HepG2 (cell line): ENCODE data around the gene EFEMP2. TPM values are rescaled to one million over a fixed set of nuclear protein-coding genes. Genes with fewer than 3 reads are reported as not detected.

ENCODE experiments used
- ARNT2 ChIP-seq: sonication (generic); formaldehyde crosslinking; IDR thresholded peaks from 2 replicates; pipeline ENCODE4 v1.8.0; 2022; ENCODE audit warnings: mild to moderate bottlenecking, low read depth, missing genetic modification reagents, moderate library complexity
- ATF1 ChIP-seq: IDR thresholded peaks from 2 replicates; pipeline ENCODE4 v1.6.1; 2016; ENCODE audit warnings: mild to moderate bottlenecking, control low read depth
- ATRX ChIP-seq: sonication (generic); formaldehyde crosslinking; IDR thresholded peaks from 2 replicates; pipeline ENCODE4 v1.4.0; 2020; ENCODE audit warnings: missing genetic modification reagents, borderline replicate concordance
- ESRRA ChIP-seq: sonication (generic); formaldehyde crosslinking; IDR thresholded peaks from 2 replicates; pipeline ENCODE4 v1.5.1; 2020; ENCODE audit warnings: mild to moderate bottlenecking, low read depth, missing genetic modification reagents
- THAP7 ChIP-seq: sonication (generic); formaldehyde crosslinking; IDR thresholded peaks from 2 replicates; pipeline ENCODE4 v1.8.1; 2023; ENCODE audit warnings: mild to moderate bottlenecking, missing genetic modification reagents
- U2AF1 ChIP-seq: fragments of 200-400 bp; formaldehyde crosslinking; optimal IDR thresholded peaks from 2 replicates; pipeline ENCODE3; 2017; ENCODE audit warnings: mild to moderate bottlenecking, low read depth, low read length
- ZFP36L1 ChIP-seq: sonication (generic); formaldehyde crosslinking; IDR thresholded peaks from 2 replicates; pipeline ENCODE4 v1.8.0; 2022; ENCODE audit warnings: mild to moderate bottlenecking, missing genetic modification reagents, moderate library complexity
- ZNF12 ChIP-seq: sonication (generic); formaldehyde crosslinking; IDR thresholded peaks from 2 replicates; pipeline ENCODE4 v1.5.0; 2020; ENCODE audit warnings: missing genetic modification reagents
- ZNF138 ChIP-seq: sonication (generic); formaldehyde crosslinking; IDR thresholded peaks from 2 replicates; pipeline ENCODE4 v1.5.0; 2020; ENCODE audit warnings: mild to moderate bottlenecking, low read depth, missing genetic modification reagents
- ZNF235 ChIP-seq: sonication (generic); formaldehyde crosslinking; IDR thresholded peaks from 2 replicates; pipeline ENCODE4 v1.8.1; 2023; ENCODE audit warnings: mild to moderate bottlenecking, missing genetic modification reagents, borderline replicate concordance
- ZNF33B ChIP-seq: sonication (generic); formaldehyde crosslinking; IDR thresholded peaks from 2 replicates; pipeline ENCODE4 v1.5.1; 2020; ENCODE audit warnings: mild to moderate bottlenecking, missing genetic modification reagents
- ZNF354B ChIP-seq: sonication (generic); formaldehyde crosslinking; IDR thresholded peaks from 2 replicates; pipeline ENCODE4 v1.8.0; 2022; ENCODE audit warnings: mild to moderate bottlenecking, missing genetic modification reagents
- ZNF501 ChIP-seq: sonication (generic); formaldehyde crosslinking; IDR thresholded peaks from 2 replicates; pipeline ENCODE4 v1.5.1; 2020; ENCODE audit warnings: mild to moderate bottlenecking, moderate library complexity, missing genetic modification reagents
- ZXDC ChIP-seq: sonication (generic); formaldehyde crosslinking; IDR thresholded peaks from 2 replicates; pipeline ENCODE4 v1.5.0; 2020; ENCODE audit warnings: mild to moderate bottlenecking, missing genetic modification reagents
- polyA plus RNA-seq, 8 experiments: library from polyadenylated mRNA; depleted of rRNA in 3 of 8; stranded (reverse) in 7 of 8; unstranded in 1 of 8; fragments of >200 nt; fragmentation: Illumina TruSeq in 4 of 8; extraction: Trizol in 4 of 8; gene quantifications; 2 replicates each; pipeline versions ENCODE4 v1.2.1 to v1.2.3, GENCODE V29; 2011 to 2016; ENCODE audit warnings: low read depth in 4 of 8, missing spikeins in 1 of 8, mixed read lengths in 1 of 8; ENCODE audit not compliant: insufficient read depth in 1 of 8
- total RNA-seq, 5 experiments: library from RNA; depleted of rRNA; stranded (reverse); fragments of >200 nt; fragmentation: Illumina TruSeq; extraction: Trizol; gene quantifications; 2 replicates each; pipeline ENCODE4 v1.2.3, GENCODE V29; 2016; ENCODE audit warnings: low read depth in 1 of 5
- TF ChIP-seq, protein P1 (sequence below): sonication (generic); formaldehyde crosslinking; IDR thresholded peaks from 2 replicates; pipeline ENCODE4 v1.8.0; 2022; ENCODE audit warnings: mild to moderate bottlenecking, missing genetic modification reagents; ENCODE audit not compliant: insufficient replicate concordance
- TF ChIP-seq, protein P2 (sequence below), 2 experiments: sonication (generic) in 1 of 2; formaldehyde crosslinking in 1 of 2; IDR thresholded peaks; 2 replicates each; pipeline versions ENCODE4 v1.5.1 to v1.6.1; 2011 to 2020; ENCODE audit warnings: borderline replicate concordance in 1 of 2, low read depth in 1 of 2, low read length in 1 of 2, mild to moderate bottlenecking in 1 of 2, missing genetic modification reagents in 1 of 2, moderate library complexity in 1 of 2

EFEMP2 gene
- total and polyA plus RNA-seq, 2 of the 13 experiments (the other 11 are each of a cell fraction or from before 2014, with no cell fraction given): 7.4 to 29.7 TPM

DNA sequence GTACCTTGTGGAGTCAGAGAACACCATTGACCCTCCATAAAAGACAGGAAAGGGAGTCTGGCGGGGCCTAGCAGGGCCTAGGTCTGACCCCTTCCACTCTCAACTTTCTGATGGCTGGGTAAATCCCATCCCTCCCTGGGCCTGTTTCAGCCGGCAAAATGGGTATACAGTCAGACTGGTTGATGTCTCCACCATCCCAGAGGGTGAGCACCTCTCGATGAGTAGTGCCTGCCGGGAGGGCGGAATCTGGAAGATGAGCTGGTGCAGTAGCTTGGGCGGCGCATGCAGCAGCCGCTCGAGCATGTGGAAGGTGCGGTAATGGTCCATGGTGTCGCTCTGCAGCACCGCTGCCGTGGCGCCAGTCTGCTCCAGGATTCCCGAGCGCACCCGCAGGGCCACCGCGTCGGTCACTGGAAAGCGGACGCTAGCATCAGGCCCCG lies 15.1 kb upstream of the EFEMP2 start (continued):
- TF ChIP-seq, protein P1, sequence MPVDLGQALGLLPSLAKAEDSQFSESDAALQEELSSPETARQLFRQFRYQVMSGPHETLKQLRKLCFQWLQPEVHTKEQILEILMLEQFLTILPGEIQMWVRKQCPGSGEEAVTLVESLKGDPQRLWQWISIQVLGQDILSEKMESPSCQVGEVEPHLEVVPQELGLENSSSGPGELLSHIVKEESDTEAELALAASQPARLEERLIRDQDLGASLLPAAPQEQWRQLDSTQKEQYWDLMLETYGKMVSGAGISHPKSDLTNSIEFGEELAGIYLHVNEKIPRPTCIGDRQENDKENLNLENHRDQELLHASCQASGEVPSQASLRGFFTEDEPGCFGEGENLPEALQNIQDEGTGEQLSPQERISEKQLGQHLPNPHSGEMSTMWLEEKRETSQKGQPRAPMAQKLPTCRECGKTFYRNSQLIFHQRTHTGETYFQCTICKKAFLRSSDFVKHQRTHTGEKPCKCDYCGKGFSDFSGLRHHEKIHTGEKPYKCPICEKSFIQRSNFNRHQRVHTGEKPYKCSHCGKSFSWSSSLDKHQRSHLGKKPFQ (CRISPR knock-in tag): no peak
- no peak for TF ChIP-seq ZNF33B
- no peak for TF ChIP-seq THAP7
- TF ChIP-seq U2AF1: no peak
- TF ChIP-seq ZNF138: 0 out of 2 replicates have a peak, but pooled peaks have one; percentile 56
- TF ChIP-seq ZXDC: peak; percentile 43; the same call in 1 of the 2 replicates
- peak; percentile 22; the same call in 1 of the 2 replicates for TF ChIP-seq ZNF12 (CRISPR knock-in tag)
- TF ChIP-seq ZNF501 (CRISPR knock-in tag): no peak
- TF ChIP-seq, protein P2, sequence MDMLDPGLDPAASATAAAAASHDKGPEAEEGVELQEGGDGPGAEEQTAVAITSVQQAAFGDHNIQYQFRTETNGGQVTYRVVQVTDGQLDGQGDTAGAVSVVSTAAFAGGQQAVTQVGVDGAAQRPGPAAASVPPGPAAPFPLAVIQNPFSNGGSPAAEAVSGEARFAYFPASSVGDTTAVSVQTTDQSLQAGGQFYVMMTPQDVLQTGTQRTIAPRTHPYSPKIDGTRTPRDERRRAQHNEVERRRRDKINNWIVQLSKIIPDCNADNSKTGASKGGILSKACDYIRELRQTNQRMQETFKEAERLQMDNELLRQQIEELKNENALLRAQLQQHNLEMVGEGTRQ (IDR thresholded peaks at IDR 0.05; ENCODE audit: low read depth, low read length): no peak
- TF ChIP-seq, protein P2 (CRISPR knock-in tag; IDR thresholded peaks at IDR 0.05; ENCODE audit: borderline replicate concordance): 0 out of 2 replicates have a peak, but pooled peaks have one; percentile 21
- no peak for TF ChIP-seq ATRX (CRISPR knock-in tag)
- 0 out of 2 replicates have a peak, but pooled peaks have one; percentile 27 for TF ChIP-seq ZNF235 (CRISPR knock-in tag)
- 0 out of 2 replicates have a peak, but pooled peaks have one; percentile 49 for TF ChIP-seq ZFP36L1 (CRISPR knock-in tag)
- TF ChIP-seq ESRRA (CRISPR knock-in tag): 0 out of 2 replicates have a peak, but pooled peaks have one; percentile 16
- TF ChIP-seq ATF1 (CRISPR knock-in tag): no peak
- TF ChIP-seq ZNF354B: no peak
- peak; percentile 12; the same call in 1 of the 2 replicates for TF ChIP-seq ARNT2 (CRISPR knock-in tag)
